SK-N-SH treated with all-trans-retinoic acid at 6 μM for 48 hours (cell line): ENCODE measurements around the gene CEMP1.
A peak's percentile ranks its signal among the peaks of the same experiment; 100 is the strongest.
"Not testable (repeated sequence)": the region's sequence is repeated elsewhere in the genome, so short reads cannot be mapped to it uniquely, and the experiment has no call there.

Experiments used
- ATAC-seq: fragments of 200-7000 bp; cut with Tn5 transposase; 3 replicates; pipeline ENCODE4 v1.9.1; 2020; ENCODE audit warnings: mild to moderate bottlenecking, moderate library complexity
- ARNTL ChIP-seq: fragments of 450-650 bp; formaldehyde crosslinking; IDR thresholded peaks from 2 replicates; pipeline ENCODE4 v1.5.0; 2020; ENCODE audit warnings: low read depth, mild to moderate bottlenecking, moderate library complexity, borderline replicate concordance
- ESRRG ChIP-seq: fragments of 250-450 bp; sonication (Bioruptor Pico); IDR thresholded peaks from 2 replicates; pipeline ENCODE4 v1.6.1; 2021; ENCODE audit warnings: mild to moderate bottlenecking
- GLIS3 ChIP-seq: fragments of 250-450 bp; sonication (Bioruptor Pico); IDR thresholded peaks from 2 replicates; pipeline ENCODE4 v1.5.0; 2020; ENCODE audit warnings: mild to moderate bottlenecking, moderate library complexity
- OSR1 ChIP-seq: fragments of 250-450 bp; sonication (Bioruptor Pico); IDR thresholded peaks from 2 replicates; pipeline ENCODE4 v1.8.0; 2022; ENCODE audit warnings: moderate library complexity, mild to moderate bottlenecking, inconsistent platforms
- PPARA ChIP-seq: fragments of 250-450 bp; sonication (Bioruptor Pico); IDR thresholded peaks from 2 replicates; pipeline ENCODE4 v1.5.0; 2020; ENCODE audit warnings: mild to moderate bottlenecking, borderline replicate concordance
- TCF4 ChIP-seq: fragments of 250-450 bp; sonication (Bioruptor Pico); IDR thresholded peaks from 2 replicates; pipeline ENCODE4 v1.8.0; 2021; ENCODE audit warnings: mild to moderate bottlenecking, moderate library complexity, borderline replicate concordance
- TOX ChIP-seq: fragments of 250-450 bp; sonication (Bioruptor Pico); IDR thresholded peaks from 2 replicates; pipeline ENCODE4 v1.8.0; 2021; ENCODE audit warnings: mild to moderate bottlenecking, moderate library complexity, borderline replicate concordance
- ZC3H10 ChIP-seq: fragments of 250-450 bp; sonication (Bioruptor Pico); IDR thresholded peaks from 2 replicates; pipeline ENCODE4 v1.5.1; 2021; ENCODE audit warnings: mild to moderate bottlenecking, moderate library complexity
- ZFP3 ChIP-seq: fragments of 250-450 bp; sonication (Bioruptor Pico); IDR thresholded peaks from 2 replicates; pipeline ENCODE4 v1.5.0; 2020; ENCODE audit warnings: mild to moderate bottlenecking, moderate library complexity
- ZNF565 ChIP-seq: fragments of 450-650 bp; formaldehyde crosslinking; conservative IDR thresholded peaks from 2 replicates; pipeline ENCODE4 v1.5.0; 2020; ENCODE audit warnings: low read depth, mild to moderate bottlenecking, moderate library complexity
- ZNF70 ChIP-seq: fragments of 450-650 bp; formaldehyde crosslinking; IDR thresholded peaks from 2 replicates; pipeline ENCODE4 v1.5.0; 2020; ENCODE audit warnings: mild to moderate bottlenecking, moderate library complexity
- ZNF8 ChIP-seq: fragments of 450-650 bp; formaldehyde crosslinking; IDR thresholded peaks from 2 replicates; pipeline ENCODE4 v1.5.0; 2020; ENCODE audit warnings: mild to moderate bottlenecking, moderate library complexity
- TF ChIP-seq, protein P1 (sequence below): fragments of 250-450 bp; sonication (Bioruptor Pico); IDR thresholded peaks from 2 replicates; pipeline ENCODE4 v1.8.0; 2020; ENCODE audit warnings: mild to moderate bottlenecking, moderate library complexity, borderline replicate concordance
- TF ChIP-seq, protein P2 (sequence below): fragments of 250-450 bp; sonication (Bioruptor Pico); IDR thresholded peaks from 2 replicates; pipeline ENCODE4 v1.5.1; 2021; ENCODE audit warnings: mild to moderate bottlenecking, moderate library complexity
- TF ChIP-seq, protein P3 (sequence below): fragments of 250-450 bp; sonication (Bioruptor Pico); IDR thresholded peaks from 2 replicates; pipeline ENCODE4 v1.5.1; 2020; ENCODE audit warnings: low read depth, mild to moderate bottlenecking, moderate library complexity

The CEMP1 gene

DNA sequence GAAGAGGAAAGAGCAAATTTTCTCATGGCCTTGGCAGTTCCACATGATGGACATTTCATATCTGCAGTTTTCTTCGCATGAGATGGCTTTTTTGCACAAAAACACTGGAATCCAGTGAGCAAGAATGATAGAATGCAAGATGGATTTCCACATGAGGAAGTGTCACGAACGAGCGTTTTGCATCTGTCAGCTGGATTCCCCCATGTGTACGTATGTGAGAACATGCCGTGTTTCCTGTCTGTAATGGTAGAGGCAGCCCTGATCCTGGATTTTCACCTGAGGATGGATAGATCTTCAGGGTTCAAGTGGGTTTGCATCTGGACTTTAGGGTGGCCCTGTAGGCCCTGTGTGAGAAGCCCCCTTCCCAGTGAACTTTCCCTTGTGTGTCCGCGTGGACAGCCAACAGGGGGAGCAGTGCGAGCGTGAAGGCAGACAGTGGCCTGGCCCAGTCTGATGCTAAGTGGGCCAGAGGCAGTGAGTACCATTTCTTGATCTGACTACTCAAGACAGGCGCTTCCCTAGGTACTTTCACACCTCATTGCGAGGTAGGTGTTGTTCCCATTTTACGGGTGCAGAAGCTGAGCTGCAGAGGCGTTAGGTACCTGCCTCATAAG, 8.7 kb upstream of the CEMP1 start:
- not testable (repeated sequence) for ATAC-seq

DNA sequence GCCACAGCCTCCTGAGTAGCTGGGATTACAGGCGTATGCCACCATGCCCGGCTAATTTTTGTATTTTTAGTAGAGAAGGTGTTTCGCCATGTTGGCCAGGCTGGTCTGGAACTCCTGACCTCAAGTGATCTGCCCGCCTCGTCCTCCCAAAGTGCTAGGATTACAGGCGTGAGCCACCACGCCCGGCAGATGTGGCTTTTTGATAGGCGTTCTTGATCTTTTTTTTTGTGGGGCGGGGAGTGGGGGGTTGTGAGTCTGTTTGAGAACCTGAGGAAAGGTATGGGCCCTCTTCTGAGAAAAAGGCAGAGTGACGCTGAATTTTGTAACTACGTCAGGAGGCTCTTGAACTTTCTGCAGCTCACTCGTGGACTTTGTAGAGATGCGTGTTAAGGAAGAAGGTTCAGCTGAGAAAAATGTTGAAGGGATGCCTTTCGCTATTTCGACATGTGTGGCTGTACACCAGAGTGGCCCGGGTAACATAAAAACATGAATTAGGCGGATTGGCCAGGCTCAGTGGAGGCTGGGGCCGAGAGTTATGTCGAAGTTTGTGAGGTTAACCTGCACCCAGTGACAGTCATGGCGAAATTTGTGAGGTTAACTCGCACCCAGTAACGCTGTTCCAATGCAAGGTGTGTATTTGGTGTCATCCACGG, 8.1 kb upstream of the CEMP1 start:
- ATAC-seq: not testable (repeated sequence)

DNA sequence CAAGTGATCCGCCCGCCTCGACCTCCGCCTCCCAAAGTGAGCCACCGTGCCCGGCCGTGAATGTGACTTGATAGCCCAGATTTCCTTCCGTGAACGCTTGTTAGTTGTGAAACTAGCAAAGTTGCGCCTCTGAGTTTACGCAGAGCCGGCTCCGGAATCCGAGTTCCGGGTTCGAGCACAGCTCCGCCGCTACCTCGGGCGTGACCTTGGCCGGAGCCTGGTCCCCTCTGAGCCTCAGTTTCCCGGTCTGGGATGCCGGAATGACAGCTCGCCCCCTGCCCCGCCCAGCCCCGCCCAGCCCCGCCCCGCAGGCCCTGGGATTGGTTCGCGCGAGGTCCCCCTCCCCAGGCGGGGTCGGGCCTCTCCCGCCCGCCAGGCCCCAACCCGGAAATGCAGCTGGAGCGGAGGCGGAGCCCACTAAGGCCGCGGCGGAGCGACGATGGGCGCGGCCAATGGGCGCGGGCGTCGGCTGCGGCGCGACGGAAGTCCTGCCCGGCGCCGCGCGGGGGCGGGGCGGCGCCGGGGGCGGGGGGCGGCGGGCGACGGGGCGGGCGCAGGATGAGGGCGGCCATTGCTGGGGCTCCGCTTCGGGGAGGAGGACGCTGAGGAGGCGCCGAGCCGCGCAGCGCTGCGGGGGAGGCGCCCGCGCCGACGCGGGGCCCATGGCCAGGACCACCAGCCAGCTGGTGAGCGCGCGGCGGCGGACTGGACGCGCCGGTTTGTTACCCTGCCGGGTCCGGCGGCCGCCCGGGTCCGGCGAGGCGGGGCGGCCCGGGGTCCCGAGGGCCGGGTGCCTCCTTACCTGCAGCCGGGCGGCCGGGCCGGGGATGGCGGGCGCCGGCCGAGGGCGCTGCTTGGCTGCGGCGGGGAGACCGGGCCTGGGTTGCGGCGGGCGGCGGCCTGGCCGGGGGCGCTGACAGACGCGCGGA, 6.5 kb upstream of the CEMP1 start, which contains the start of gene PDPK1:
Gene PDPK1, plus strand, starts transcription at position 571 of the 929 bp plus-strand sequence. Its CDS starts 92 bp downstream, at position 663.
- ATAC-seq: peak; percentile 90
- TF ChIP-seq ZFP3 (CRISPR knock-in tag): no peak
- TF ChIP-seq ESRRG: no peak
- no peak for TF ChIP-seq ARNTL
- no peak for TF ChIP-seq TOX (CRISPR knock-in tag)
- no peak for TF ChIP-seq ZNF8 (CRISPR knock-in tag)
- TF ChIP-seq ZC3H10: no peak

DNA sequence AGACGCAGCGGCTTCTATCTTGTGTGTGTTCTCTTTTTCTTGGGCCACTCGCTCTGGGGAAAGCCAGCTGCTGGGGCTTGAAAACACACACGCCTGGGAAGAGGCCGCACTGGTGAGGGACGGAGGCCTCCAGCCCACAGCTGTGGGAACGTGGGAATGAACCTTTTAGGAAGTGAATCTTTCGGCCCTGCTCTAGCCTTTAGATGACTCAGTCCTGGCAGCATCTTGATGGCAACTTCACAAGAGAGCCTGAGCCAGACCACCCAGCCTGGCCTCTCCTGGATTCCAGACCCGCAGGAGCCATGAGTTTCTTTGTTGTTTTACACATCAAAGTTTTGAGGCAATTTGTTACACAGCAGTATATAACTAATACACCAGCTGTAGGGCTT, 4.4 kb upstream of the CEMP1 start:
- ATAC-seq: no peak
- no peak for TF ChIP-seq ZNF70 (CRISPR knock-in tag)
- TF ChIP-seq TOX (CRISPR knock-in tag): no peak
- no peak for TF ChIP-seq ARNTL
- TF ChIP-seq, protein P1, sequence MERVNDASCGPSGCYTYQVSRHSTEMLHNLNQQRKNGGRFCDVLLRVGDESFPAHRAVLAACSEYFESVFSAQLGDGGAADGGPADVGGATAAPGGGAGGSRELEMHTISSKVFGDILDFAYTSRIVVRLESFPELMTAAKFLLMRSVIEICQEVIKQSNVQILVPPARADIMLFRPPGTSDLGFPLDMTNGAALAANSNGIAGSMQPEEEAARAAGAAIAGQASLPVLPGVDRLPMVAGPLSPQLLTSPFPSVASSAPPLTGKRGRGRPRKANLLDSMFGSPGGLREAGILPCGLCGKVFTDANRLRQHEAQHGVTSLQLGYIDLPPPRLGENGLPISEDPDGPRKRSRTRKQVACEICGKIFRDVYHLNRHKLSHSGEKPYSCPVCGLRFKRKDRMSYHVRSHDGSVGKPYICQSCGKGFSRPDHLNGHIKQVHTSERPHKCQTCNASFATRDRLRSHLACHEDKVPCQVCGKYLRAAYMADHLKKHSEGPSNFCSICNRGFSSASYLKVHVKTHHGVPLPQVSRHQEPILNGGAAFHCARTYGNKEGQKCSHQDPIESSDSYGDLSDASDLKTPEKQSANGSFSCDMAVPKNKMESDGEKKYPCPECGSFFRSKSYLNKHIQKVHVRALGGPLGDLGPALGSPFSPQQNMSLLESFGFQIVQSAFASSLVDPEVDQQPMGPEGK: no peak
- TF ChIP-seq ESRRG: no peak
- no peak for TF ChIP-seq ZC3H10
- no peak for TF ChIP-seq GLIS3 (CRISPR knock-in tag)
- no peak for TF ChIP-seq TCF4 (CRISPR knock-in tag)
- no peak for TF ChIP-seq PPARA
- TF ChIP-seq, protein P2, sequence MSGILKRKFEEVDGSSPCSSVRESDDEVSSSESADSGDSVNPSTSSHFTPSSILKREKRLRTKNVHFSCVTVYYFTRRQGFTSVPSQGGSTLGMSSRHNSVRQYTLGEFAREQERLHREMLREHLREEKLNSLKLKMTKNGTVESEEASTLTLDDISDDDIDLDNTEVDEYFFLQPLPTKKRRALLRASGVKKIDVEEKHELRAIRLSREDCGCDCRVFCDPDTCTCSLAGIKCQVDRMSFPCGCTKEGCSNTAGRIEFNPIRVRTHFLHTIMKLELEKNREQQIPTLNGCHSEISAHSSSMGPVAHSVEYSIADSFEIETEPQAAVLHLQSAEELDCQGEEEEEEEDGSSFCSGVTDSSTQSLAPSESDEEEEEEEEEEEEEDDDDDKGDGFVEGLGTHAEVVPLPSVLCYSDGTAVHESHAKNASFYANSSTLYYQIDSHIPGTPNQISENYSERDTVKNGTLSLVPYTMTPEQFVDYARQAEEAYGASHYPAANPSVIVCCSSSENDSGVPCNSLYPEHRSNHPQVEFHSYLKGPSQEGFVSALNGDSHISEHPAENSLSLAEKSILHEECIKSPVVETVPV (CRISPR knock-in tag): no peak
- TF ChIP-seq, protein P3, sequence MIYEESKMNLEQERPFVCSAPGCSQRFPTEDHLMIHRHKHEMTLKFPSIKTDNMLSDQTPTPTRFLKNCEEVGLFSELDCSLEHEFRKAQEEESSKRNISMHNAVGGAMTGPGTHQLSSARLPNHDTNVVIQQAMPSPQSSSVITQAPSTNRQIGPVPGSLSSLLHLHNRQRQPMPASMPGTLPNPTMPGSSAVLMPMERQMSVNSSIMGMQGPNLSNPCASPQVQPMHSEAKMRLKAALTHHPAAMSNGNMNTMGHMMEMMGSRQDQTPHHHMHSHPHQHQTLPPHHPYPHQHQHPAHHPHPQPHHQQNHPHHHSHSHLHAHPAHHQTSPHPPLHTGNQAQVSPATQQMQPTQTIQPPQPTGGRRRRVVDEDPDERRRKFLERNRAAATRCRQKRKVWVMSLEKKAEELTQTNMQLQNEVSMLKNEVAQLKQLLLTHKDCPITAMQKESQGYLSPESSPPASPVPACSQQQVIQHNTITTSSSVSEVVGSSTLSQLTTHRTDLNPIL: no peak
- TF ChIP-seq ZNF565: no peak
- TF ChIP-seq ZNF8 (CRISPR knock-in tag): no peak
- TF ChIP-seq OSR1: no peak
- TF ChIP-seq, all 23 proteins: peak for 0

DNA sequence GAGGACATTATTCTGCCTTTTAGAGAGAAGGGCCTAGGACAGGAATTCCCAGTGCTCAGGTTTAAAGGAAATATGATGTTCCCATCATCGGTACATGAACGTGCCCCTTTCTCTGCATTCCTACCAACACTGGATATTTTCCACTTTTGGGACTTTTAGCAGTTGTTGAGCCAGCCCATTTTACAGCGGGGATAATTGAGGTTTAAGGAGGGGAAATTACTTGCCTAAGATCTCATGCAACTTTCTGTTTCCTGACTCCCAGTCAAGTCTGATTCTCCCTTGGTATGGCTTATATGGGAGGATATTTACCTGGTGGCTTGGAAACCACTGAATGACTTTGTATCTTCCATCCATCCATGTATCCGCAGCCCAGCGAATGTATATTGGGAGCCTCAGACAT, 3.1 kb upstream of the CEMP1 start:
- ATAC-seq: not testable (repeated sequence)

DNA sequence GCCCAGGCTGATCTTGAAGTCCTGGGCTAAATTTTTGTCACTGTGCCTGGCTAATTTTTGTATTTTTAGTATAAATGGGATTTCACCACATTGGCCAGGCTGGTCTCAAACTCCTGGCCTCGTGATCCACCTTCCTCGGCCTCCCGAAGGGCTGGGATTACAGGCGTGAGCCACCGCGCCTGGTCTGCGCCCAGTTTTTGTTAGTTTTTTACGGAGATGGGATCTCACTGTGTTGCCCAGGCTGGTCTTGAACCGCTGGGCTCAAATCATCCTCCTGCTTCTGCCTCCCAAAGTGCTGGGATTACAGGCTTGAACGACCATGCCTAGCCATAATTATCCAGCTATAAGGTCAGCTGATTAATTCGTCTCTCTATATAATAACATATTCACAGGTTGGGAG, 2.7 kb upstream of the CEMP1 start:
- TF ChIP-seq ZFP3 (CRISPR knock-in tag): no peak
- TF ChIP-seq, protein P3: no peak

DNA sequence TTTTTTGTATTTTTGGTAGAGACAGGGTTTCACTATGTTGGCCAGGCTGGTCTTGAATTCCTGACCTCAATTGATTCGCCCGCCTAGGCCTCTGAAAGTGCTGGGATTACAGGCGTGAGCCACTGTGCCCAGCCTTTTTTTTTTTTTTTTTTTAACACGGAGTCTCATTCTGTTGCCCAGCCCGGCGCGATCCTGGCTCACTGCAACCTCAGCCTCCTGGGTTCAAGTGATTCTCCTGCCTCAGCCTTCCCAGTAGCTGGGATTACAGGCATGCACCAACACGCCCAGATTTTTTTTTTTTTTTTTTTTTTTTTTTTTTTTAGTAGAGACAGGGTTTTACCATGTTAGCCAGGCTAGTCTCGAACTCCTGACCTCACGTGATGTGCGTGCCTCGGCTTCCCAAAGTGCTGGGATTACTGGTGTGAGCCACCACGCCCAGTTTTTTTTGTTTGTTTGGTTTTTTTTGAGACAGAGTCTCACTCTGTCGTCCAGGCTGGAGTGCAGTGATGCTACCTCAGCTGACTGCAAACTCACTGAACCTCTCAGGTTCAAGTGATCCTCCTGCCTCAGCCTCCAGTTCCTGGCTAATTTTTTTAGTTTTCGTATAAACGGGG, 2.0 kb upstream of the CEMP1 start:
- not testable (repeated sequence) for ATAC-seq

More for the DNA sequence above, 2.7 kb upstream of the CEMP1 start:
- no peak for ATAC-seq
